Urinary bladder (tissue), 4 donors: ENCODE results near the gene PROM1. TPM values are rescaled to one million over a fixed set of nuclear protein-coding genes. Genes with fewer than 3 reads are reported as not detected.

Experiments used
- DNase-seq: peaks from one replicate; pipeline ENCODE4 v3.0.0-alpha.2; 2015; ENCODE audit errors: extremely low spot score
- H3K27ac ChIP-seq: one replicate; pipeline ENCODE4 v1.5.1; 2013; ENCODE audit warnings: low read depth, mild to moderate bottlenecking, moderate library complexity
- H3K36me3 ChIP-seq: one replicate; pipeline ENCODE4 v1.6.1; 2013; ENCODE audit warnings: mild to moderate bottlenecking, moderate library complexity; ENCODE audit not compliant: insufficient read depth
- H3K4me1 ChIP-seq: one replicate; pipeline ENCODE4 v1.6.1; 2013; ENCODE audit warnings: mild to moderate bottlenecking, moderate library complexity; ENCODE audit not compliant: insufficient read depth
- H3K4me3 ChIP-seq: one replicate; pipeline ENCODE4 v1.5.1; 2013; ENCODE audit warnings: low read depth, low read length
- WGBS: extraction: QIAGEN DNeasy Blood & Tissue Kit; methylation state at CpG from one replicate; pipeline ENCODE4 v1.1.7; 2013; 5-methylcytosine and 5-hydroxymethylcytosine counted together
- polyA plus RNA-seq: library from polyadenylated mRNA; stranded (reverse); fragments of 200-250 nt; gene quantifications from one replicate; pipeline ENCODE4 v1.2.3, GENCODE V29; 2013
- total RNA-seq: library from RNA; depleted of rRNA; stranded (reverse); fragments of >200 nt; gene quantifications from one replicate; pipeline ENCODE4 v1.2.3, GENCODE V29; 2014
- donor health status: healthy with polysubstance abuse.
- donor health status: healthy.

PROM1 gene
- total and polyA plus RNA-seq, 2 donors: 13.5 to 30.5 TPM

GRCh38 chr4:16118090-16118489 lies 34.3 kb upstream of the PROM1 start:
- H3K27ac ChIP-seq: no peak overlapping the region
- H3K4me1 ChIP-seq: no peaks in the 10 kb centered on the region

GRCh38 chr4:16117164-16117563 lies 33.3 kb upstream of the PROM1 start:
- 88% methylated on average over 5 of the region's 5 CpGs for WGBS
- DNase-seq: no peak
- H3K4me1 ChIP-seq: no peaks in the 10 kb centered on the region
- H3K36me3 ChIP-seq: no peaks in the 10 kb centered on the region
- H3K27ac ChIP-seq: no peak overlapping the region
- no peak overlapping the region for H3K4me3 ChIP-seq

More at GRCh38 chr4:16118090-16118489, 34.3 kb upstream of the PROM1 start:
- H3K4me3 ChIP-seq: no peak overlapping the region
- H3K36me3 ChIP-seq: no peaks in the 10 kb centered on the region
- DNase-seq: no peak
- 32% methylated on average over 2 of the region's 2 CpGs for WGBS

- Histone ChIP-seq H3K27ac (no peak overlapping the region), H3K36me3 (no peaks in the 10 kb centered on the region), H3K4me1 (no peaks in the 10 kb centered on the region), H3K4me3 (no peak overlapping the region)
- no peak for DNase-seq
- WGBS: 76% methylated on average over 3 of the region's 3 CpGs
These were observed 32.7 kb upstream of the PROM1 start for GRCh38 chr4:16116493-16116990.

GRCh38 chr4:16116019-16116418 lies 32.2 kb upstream of the PROM1 start:
- Histone ChIP-seq H3K4me3 (no peak overlapping the region), H3K36me3 (no peaks in the 10 kb centered on the region), H3K4me1 (no peaks in the 10 kb centered on the region), H3K27ac (no peak overlapping the region)
- DNase-seq: no peak
- 95% methylated on average over 7 of the region's 7 CpGs for whole genome bisulfite sequencing

GRCh38 chr4:16114546-16114945 lies 30.7 kb upstream of the PROM1 start:
- Histone ChIP-seq H3K4me3 (no peak overlapping the region), H3K36me3 (no peaks in the 10 kb centered on the region), H3K4me1 (no peaks in the 10 kb centered on the region), H3K27ac (no peak overlapping the region)
- no peak for DNase-seq
- WGBS: 90% methylated on average over 6 of the region's 6 CpGs

GRCh38 chr4:16113741-16114140 lies 29.9 kb upstream of the PROM1 start:
- H3K36me3 ChIP-seq: no peaks in the 10 kb centered on the region
- WGBS: 86% methylated on average over 3 of the region's 3 CpGs
- no peaks in the 10 kb centered on the region for H3K4me1 ChIP-seq
- H3K27ac ChIP-seq: no peak overlapping the region
- DNase-seq: no peak
- no peak overlapping the region for H3K4me3 ChIP-seq

GRCh38 chr4:16111533-16111932 lies 27.7 kb upstream of the PROM1 start:
- 91% methylated on average over 5 of the region's 5 CpGs for WGBS
- H3K27ac ChIP-seq: no peak overlapping the region
- H3K36me3 ChIP-seq: no peaks in the 10 kb centered on the region
- H3K4me1 ChIP-seq: no peaks in the 10 kb centered on the region
- no peak overlapping the region for H3K4me3 ChIP-seq
- DNase-seq: no peak

GRCh38 chr4:16110661-16111290 lies 27.0 kb upstream of the PROM1 start:
- no peak for DNase-seq
- H3K4me3 ChIP-seq: no peak overlapping the region
- WGBS: 85% methylated on average over 3 of the region's 3 CpGs
- H3K27ac ChIP-seq: no peak overlapping the region
- no peaks in the 10 kb centered on the region for H3K4me1 ChIP-seq
- no peaks in the 10 kb centered on the region for H3K36me3 ChIP-seq

GRCh38 chr4:16110199-16110598 lies 26.4 kb upstream of the PROM1 start:
- no peak overlapping the region for H3K27ac ChIP-seq

GRCh38 chr4:16109256-16109655 lies 25.4 kb upstream of the PROM1 start:
- H3K4me1 ChIP-seq: no peaks in the 10 kb centered on the region
- no peaks in the 10 kb centered on the region for H3K36me3 ChIP-seq
- no peak overlapping the region for H3K27ac ChIP-seq
- WGBS: 95% methylated on average over 6 of the region's 6 CpGs
- DNase-seq: no peak
- H3K4me3 ChIP-seq: no peak overlapping the region

More at GRCh38 chr4:16110199-16110598, 26.4 kb upstream of the PROM1 start:
- H3K4me1 ChIP-seq: no peaks in the 10 kb centered on the region
- no peaks in the 10 kb centered on the region for H3K36me3 ChIP-seq
- H3K4me3 ChIP-seq: no peak overlapping the region
- no peak for DNase-seq

GRCh38 chr4:16106956-16107355 lies 23.1 kb upstream of the PROM1 start:
- H3K4me1 ChIP-seq: no peaks in the 10 kb centered on the region
- no peak for DNase-seq
- H3K4me3 ChIP-seq: no peak overlapping the region
- no peak overlapping the region for H3K27ac ChIP-seq
- WGBS: 95% methylated on average over 6 of the region's 6 CpGs
- no peaks in the 10 kb centered on the region for H3K36me3 ChIP-seq

GRCh38 chr4:16104520-16104919 lies 20.7 kb upstream of the PROM1 start:
- Histone ChIP-seq H3K4me1 (no peaks in the 10 kb centered on the region), H3K36me3 (no peaks in the 10 kb centered on the region), H3K4me3 (no peak overlapping the region), H3K27ac (no peak overlapping the region)
- DNase-seq: no peak
- WGBS: 38% methylated on average over 2 of the region's 2 CpGs

GRCh38 chr4:16102356-16102755 lies 18.5 kb upstream of the PROM1 start:
- H3K36me3 ChIP-seq: no peaks in the 10 kb centered on the region
- WGBS: 97% methylated on average over 7 of the region's 7 CpGs
- no peak for DNase-seq
- no peaks in the 10 kb centered on the region for H3K4me1 ChIP-seq
- no peak overlapping the region for H3K4me3 ChIP-seq
- no peak overlapping the region for H3K27ac ChIP-seq

- Histone ChIP-seq H3K4me1 (no peaks in the 10 kb centered on the region), H3K27ac (no peak overlapping the region), H3K36me3 (no peaks in the 10 kb centered on the region), H3K4me3 (no peak overlapping the region)
- 90% methylated on average over 1 of the region's 1 CpG for WGBS
- DNase-seq: no peak
These were observed 17.0 kb upstream of the PROM1 start for GRCh38 chr4:16100833-16101232.
